GM11168 (cell line): ENCODE results near the gene CASD1.

Experiments
- in situ Hi-C: fragments of 300-500 bp; cut with MboI; formaldehyde crosslinking; loops from one replicate; pipeline ENCODE4 v1.12.0; 2022; ENCODE audit warnings: low sequenced_read_pairs; ENCODE audit not compliant: unreplicated experiment

The CASD1 gene

DNA sequence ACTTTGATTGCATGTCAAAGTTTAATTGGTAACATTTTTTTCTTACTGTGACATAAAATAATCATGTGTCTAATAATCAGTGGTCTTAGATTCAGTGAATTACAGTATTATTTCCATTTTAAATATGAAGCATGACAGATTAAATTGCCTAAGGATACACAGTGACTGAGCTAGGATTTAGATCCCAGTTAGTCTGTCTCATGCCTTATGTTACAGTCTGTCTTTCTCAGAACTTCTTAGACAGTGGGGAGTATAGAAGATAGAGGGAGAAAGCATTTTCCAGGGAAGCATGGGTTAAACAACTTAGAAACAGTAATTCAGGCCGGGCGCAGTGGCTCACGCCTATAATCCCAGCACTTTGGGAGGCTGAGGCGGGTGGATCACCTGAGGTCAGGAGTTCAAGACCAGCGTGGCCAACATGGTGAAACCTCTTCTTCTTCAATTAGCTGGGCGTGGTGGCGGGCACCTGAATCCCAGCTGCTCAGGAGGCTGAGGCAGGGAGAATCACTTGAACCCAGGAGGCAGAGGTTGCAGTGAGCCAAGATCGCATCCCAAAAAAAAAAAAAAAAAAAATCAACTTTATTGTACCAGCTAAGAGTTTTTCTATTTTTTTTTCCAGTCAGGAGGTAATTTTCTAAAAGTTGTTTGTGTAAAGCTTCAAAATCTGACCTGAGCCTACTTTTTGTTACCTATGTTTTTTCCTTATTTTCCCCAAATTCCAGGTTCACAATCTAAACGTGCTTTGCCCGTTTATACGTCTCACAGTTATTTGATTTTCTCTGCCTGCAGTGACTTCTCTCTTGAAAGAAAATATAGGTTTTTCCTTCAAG is 3.3 kb downstream of the CASD1 start:
- in situ Hi-C loops = no loop called here

DNA sequence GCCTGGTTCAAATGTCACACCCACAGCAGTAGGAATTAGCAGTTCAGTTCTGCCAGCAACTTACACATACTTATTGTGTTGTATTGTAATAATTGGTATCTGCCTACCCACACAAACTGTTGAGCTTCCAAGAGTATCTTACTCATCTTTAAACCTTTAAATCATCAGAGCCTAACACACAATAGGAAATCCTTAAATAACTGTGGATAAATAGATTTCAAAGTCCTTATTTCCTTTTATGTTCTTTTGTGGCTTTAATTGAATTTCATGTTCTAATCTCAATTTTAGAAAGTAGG is 3.9 kb downstream of the CASD1 start:
- in situ Hi-C loops = no loop called here

DNA sequence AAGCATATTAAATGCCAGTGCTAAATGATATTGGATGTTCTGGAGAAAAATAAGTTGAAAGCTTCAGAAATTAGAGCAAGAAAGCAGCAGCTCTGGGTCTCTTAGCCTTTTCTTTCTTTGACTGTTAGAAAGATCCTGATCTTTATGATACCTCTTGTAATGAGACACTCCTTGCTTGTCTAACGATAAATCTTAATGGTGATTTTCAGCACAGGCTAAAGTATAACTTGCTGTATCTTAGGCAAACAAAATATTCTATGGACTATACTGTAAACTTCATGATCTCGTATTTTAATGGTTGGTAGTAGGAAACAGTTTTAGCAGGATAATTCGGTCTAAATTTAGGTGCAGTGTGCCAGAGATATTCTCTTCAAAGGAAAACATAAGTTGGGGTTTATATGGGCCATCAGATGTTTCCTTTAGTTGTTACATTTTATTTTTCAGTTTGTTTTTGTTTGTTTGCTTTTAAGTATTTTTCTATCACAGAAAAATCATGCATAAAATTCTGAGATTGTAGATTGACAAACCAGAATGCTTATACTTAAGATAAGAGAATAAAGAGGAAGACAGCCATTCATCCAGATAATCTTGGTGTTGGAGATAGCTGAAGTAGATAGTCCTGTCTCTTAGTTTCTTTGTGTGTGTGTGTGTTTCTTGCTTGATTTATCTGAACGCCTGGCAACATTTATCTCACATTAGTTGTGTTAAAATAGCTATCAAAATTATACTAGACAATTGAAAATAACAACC is 4.7 kb downstream of the CASD1 start:
- in situ Hi-C loops = no loop called here

DNA sequence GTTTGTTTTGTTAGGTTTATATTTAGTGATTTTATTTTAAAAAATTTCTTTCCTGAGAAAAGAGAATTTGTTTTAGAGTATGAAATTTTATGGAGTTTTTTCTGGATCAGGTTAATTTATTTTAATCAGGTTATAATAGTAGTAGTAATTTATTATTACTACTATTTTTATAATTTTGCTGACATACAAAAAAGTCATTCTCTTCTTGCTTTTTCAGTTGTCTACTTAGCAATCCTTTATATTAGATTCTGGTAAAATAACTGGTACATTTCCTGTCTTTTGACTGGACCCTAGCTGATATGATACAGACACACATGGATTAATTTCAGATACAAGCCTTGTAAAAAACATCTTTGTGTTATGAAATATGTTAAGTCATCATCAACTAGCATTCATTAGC is 5.3 kb downstream of the CASD1 start:
- in situ Hi-C loops = no loop called here

DNA sequence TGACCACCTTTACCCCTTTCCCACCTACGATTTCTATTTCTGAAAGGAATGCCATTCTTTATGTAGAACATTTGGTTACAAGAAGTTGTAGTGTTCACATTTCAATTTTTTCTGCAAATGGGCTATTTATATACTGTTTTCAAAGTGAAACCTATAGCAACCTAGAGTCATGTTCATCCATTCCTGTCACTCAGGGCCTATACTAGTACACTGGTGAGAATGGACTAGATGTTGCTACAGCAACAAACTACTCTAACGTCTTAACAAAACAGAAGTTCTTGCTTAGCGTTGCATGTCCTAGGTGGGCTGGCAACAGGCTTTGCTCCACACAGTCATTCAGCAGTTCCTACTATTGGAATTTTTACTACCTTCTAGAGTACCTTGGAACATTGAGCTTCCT is 16.3 kb downstream of the CASD1 start:
- in situ Hi-C loops = no loop called here

DNA sequence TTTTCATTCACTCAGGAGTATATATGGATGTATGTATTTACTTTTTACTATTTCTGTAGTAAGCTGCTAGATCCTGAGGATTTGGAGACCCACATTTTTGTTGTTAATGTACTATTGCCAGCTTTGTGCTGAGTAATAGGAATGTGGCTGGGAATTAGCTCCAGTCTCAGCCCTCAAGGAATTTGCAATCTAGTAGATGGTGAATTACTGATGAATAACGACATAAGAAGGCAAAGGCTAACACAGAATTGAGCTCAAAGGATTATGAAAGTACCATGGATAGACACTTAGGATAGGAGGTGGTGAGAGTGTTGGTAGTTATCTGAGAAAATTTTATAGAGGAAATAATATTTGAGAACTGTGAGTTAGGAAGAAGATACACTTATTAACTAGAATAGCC is 19.9 kb downstream of the CASD1 start:
- in situ Hi-C loops = no loop called here

DNA sequence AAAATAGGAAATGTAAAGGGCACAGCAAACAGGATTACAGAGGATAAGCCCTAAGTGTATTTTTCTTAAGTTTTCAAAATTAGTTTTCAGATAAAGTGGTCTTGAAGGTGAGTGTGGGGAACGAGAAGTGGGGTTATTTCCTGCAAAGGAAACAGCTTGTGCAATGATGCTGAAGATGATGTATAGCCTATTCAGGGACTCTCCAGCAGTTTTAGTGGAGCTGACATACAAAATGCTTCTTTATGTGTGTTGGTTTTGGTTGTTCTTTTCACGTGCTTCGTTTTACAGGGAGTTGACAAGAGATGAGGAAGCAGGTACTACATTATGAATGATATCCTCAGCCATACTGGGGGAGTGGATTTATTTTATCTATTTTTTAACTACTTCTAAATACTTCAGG is 20.5 kb downstream of the CASD1 start:
- in situ Hi-C loops = no loop called here

DNA sequence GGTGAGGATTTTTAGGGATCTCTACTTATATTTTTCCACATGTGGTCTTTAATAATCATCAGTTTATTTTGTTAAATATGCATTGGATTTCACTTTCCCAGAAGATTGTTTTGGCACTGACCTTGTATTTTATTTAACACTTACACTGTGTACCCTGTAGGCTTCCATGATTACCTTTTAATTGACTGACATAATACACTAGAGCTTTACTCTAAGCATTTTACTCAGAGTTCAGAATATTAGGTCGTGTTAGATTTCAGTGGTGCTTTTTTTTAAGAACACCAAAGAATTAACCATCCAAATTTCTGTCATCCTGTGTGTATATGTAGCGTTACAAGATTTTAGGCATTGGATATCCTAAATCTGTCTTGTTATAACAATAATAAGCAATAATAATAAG is 23.1 kb downstream of the CASD1 start:
- in situ Hi-C loops = no loop called here

DNA sequence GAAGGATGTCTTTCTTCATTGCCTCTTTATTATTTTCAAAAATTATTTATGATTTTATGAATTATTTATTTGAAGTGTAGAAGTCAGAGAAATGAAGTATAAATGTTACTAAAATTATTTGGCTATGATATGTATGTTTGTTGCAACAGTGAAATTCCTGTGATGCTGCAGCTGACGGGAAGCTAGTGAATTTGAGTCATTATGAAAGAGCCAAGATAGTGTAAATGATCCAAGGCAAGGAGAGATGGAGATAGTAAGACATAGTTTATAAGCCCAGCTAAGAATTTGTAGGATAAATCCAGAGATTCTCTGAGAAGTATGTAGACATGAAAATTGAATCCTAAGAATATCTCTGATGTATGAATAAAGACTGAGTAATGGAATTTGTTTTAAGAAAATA is 30.8 kb downstream of the CASD1 start:
- in situ Hi-C loops = no loop called here

DNA sequence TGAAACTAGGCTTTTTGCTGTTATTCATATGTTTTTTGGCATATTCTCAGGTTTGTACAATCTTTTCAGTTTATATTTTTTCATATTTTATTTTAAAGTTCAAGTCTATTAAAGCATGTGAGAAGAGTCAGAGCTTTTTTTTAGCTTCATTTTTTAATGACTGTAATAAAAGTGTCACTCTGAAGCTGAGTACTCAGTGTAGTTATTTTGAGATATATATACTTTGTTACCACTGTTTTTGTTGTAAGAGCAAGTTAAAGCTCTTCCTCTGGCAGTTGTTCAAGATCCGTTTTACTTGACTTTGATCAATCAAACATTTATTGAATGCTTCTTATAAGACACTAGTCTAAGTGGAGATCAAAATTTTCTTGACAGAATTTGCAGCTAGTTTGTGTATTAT is 37.5 kb downstream of the CASD1 start:
- in situ Hi-C loops = no loop called here

DNA sequence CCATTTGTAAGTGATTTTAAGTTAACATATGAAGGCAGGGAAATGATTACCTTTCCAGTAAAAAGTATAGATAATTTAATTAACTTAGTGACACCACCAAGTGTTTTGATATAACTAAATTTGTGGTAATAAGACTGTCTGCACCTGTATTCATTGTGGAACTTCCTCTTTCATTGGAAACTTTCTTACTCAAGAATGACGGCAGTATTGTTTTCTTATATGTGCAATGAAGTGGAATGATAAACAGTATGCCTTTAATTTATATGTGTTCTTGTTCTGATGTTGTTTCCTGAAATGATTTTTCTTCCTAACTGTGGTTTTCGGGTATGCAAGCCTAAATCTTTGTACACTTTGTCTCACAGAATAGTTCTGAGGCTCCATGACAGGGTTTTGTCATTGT is 46.4 kb downstream of the CASD1 start:
- in situ Hi-C loops = no loop called here

DNA sequence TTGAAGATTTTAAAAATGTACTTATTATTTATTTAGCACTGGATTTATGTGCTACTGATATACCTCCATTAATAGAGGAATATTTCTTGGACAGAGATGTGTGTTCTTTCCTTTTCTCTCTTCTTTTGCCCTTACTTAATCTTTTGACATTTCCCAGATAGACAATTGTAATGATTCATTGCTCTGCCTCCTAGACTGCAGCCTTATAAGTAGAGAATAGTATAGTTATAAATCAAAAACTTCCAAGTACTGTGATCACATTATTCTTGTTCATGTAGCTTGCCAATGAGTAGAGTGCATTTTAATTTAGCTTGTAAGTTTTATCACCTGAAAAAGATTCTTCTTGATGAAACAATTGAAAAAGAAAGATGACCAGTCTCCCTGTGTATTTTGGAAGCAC is 47.6 kb downstream of the CASD1 start:
- in situ Hi-C loops = no loop called here

DNA sequence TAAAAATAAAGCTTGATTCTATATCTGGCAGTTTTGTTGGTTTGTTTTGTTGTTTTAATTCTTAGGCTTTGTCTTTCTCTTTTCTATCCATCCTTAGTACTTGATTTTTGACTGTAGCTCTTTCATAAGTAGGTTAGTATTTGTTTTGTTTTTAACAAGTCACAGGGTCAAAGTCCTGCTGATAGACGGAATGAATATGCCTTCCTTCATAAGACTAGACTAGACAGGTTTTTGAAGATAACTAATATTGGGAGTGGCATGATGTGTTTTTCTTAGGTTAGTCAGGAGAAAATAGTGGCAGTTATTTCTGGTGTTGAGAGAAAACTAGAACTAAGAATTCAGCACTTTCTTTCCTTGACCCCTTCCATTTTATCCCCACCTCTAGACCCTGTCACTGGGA is 50.4 kb downstream of the CASD1 start:
- in situ Hi-C loops = no loop called here

DNA sequence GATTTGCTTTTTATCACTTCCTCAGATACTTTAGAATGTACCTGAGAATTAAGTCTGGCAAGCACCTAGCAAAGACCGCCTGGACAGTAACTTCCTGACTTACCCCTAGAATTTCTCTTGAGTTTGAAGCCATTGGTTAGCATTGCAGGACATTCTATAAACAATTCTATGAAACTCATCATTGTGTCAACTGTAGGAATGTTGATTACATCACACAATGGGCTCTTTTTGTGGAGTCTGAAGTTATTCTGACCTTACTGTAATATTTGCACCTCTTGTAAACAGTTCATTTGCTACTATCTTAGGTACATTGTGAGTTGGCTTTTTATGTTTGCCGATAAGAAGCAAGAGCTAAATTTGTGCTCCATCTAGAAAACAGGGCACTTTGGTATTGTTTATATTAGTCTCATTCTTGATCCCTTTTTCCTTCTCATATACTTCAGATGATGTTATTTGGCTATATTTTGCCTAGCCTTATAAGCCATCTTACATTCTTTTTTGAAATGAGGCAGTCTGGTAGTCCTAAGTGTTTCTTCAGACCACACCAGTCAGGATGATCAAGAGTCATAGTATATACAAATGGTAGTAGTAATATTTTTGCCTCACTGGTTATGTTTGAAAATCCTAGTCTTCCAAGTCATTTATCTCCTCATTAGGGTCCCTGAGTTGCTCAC is 52.4 kb downstream of the CASD1 start:
- in situ Hi-C loops = no loop called here

DNA sequence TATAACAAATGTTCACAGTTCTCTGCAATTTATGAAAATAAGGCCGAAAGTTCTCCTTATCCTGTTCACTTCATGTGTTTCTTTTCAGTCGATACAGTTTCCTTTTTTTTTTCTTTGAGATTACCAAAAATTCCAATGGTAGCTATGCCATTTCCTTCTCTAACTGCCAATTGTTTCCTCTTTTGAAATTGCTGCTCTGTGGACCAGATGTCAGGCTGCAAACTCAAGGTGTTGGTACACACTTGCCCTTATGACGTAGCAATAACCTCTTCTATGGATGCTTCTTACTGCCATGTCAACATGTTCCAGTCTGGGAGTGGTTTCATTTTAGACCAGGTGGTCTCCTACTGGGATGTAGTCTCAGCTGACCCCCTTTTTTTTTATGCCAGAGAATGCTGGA is 52.9 kb downstream of the CASD1 start:
- in situ Hi-C loops = no loop called here

DNA sequence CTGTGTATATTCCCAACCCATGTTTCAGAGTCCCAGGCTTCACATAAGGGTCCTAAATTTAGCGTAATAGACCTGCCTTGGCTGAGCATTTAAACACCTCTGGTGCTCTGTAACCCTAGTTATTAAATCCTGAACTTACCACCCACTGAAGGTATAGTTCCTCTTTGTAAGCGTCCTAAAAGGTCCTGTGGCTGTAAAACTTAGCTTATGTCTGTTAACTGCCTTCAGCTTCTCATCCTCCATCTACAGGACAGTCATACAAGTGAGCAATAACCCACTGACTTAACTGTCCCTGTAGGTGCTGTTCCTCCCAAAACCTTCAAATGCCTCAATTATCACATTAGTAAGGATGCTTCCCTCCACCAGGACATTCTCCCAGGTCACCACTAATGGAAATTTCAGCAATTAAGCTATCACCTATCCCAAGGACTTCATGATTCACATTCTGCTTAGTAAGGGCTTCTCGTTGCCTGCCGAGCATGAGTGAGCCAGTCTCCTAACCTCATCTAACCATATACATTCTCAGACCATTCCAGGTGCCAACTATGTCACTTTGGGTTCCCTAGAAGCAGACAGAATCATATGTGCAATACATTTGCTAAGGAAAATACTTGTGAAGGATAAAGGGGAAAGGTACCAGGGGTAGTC is 55.8 kb downstream of the CASD1 start:
- in situ Hi-C loops = no loop called here

DNA sequence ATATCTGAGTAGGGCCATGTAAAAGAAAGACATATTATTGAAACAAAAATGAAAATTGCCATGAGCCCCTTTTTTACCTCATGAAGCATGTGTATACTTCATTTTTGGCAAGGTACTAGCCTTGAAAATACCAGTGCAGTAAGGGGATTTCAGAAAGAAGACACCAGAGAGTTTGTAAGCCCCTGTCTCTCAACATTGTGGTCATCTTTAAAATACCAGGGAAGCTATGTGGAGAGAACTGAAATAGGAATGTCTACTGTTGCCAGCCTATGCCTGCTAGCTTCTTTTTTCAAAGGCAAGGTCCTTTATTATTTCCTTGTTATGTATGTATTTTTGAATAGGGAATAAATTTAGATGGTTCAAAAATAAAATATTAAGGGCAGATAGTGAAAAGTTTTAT is 57.8 kb downstream of the CASD1 start:
- in situ Hi-C loops = no loop called here

DNA sequence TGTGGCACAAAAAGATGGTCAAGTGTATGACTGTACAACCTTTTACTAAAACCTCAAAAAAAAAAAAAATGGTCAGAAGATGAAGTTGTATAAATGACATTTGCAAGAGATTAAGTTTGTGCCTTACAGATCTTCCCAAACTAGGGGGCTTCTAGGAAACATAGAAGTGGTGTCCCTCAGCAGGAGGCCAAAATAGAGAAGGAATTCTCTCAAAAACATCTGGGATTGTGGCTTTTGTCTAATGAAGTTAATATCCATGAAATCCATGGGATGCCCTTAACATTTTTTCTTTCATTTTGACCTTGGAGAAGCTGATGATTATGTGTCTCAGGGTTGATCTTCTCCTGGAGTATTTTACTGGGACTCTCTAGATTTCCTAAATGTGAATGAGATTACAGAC is 62.2 kb downstream of the CASD1 start:
- in situ Hi-C loops = no loop called here

DNA sequence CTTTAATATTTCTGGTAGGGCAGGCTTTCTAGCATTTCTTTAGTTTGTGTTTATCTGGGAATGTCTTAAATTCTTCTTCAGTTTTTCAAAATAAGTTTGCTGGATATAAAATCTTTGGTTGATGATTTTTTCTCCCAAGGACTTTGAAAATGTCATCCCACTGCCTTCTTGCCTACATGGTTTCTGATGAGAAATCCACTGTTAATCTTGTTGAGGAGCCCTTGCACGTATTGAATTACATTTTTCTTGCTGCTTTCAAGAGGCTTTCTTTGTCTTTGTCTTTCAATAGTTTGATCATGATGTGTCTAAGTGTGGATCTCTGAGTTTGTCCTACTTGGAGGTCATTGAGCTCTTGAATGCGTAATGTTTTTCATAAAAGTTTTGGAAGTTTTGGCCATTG is 66.0 kb downstream of the CASD1 start:
- in situ Hi-C loops = no loop called here

DNA sequence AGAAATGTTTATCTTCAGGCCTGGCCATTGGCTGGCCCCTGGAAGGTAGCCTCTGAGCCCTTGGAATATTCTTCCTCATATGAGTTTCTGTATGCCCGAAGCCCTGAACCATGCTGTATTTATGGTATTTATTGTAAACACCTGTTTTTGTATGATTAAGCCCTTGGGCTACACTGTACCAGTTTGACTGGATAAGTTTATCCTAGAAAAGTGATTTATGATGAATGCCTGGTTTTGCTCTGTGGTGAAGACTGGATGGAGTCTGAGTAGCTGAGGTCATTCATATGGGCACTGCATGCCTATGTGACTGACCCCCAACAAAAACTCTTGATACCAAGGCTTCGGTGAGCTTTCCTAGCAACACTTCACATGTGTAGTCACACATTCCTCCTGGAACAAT is 66.7 kb downstream of the CASD1 start:
- in situ Hi-C loops = no loop called here

DNA sequence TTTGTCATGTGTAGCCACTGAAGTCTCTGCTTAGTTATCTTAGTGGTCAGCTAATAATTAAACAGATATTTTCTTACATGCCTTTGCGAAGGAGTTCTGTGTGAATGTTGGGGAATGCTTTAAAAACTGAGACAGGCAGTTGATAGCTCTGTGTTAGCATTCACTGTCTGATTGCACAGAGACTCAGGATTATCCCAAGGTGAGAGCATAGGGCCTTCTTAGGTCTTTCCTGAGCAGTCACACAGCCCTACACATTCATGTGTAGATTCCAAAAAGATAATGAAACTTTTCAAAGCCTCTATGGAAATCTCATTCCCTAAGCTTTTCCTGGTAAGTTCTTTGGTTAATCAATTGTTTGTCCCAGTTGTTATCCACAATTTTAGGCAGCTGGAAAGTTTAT is 67.7 kb downstream of the CASD1 start:
- in situ Hi-C loops = no loop called here
